SU-DHL-6 (cell line): ENCODE measurements around the gene RNF38.

Experiments used
- H2AFZ ChIP-seq: fragments of 200-600 bp; sonication (generic); 2 replicates; pipeline ENCODE4 v1.6.1; 2014; ENCODE audit warnings: low read depth, mild to moderate bottlenecking, moderate library complexity, mixed read lengths, antibody characterized with exemption, low read length; ENCODE audit not compliant: severe bottlenecking
- H3F3A ChIP-seq: fragments of 200-600 bp; shearing (Covaris generic); 2 replicates; pipeline ENCODE4 v1.6.0; 2016; ENCODE audit warnings: antibody characterized with exemption, mild to moderate bottlenecking; ENCODE audit not compliant: insufficient read depth
- H3K27ac ChIP-seq: fragments of 200-600 bp; sonication (generic); 2 replicates; pipeline ENCODE4 v1.5.1; 2016; ENCODE audit warnings: low read depth, mild to moderate bottlenecking, low read length, moderate library complexity, mixed read lengths
- H3K27me3 ChIP-seq: fragments of 200-600 bp; sonication (generic), shearing (Covaris generic); 2 replicates; pipeline ENCODE4 v1.6.0; 2014; ENCODE audit warnings: mild to moderate bottlenecking, low read length
- H3K36me3 ChIP-seq: fragments of 200-600 bp; sonication (generic); 2 replicates; pipeline ENCODE4 v1.6.1; 2014; ENCODE audit warnings: mild to moderate bottlenecking, low read length, mixed read lengths
- H3K4me2 ChIP-seq: fragments of 300-600, 200-600 bp; shearing (Covaris generic), sonication (generic); 2 replicates; pipeline ENCODE4 v1.6.0; 2014; ENCODE audit warnings: low read length, low read depth, mild to moderate bottlenecking; ENCODE audit not compliant: poor library complexity, severe bottlenecking
- H3K4me3 ChIP-seq: fragments of 200-600 bp; sonication (generic); 2 replicates; pipeline ENCODE4 v1.5.1; 2014; ENCODE audit warnings: antibody characterized with exemption, low read length, mild to moderate bottlenecking, mixed read lengths; ENCODE audit not compliant: insufficient read depth, poor library complexity, severe bottlenecking
- H3K79me2 ChIP-seq: fragments of 200-600 bp; sonication (generic); 2 replicates; pipeline ENCODE4 v1.6.1; 2014; ENCODE audit warnings: mild to moderate bottlenecking, low read length, moderate library complexity; ENCODE audit not compliant: insufficient read depth
- H3K9ac ChIP-seq: fragments of 200-600 bp; sonication (generic); 2 replicates; pipeline ENCODE4 v1.7.0; 2014; ENCODE audit warnings: mild to moderate bottlenecking, low read length
- H3K9me2 ChIP-seq: fragments of 200-600 bp; sonication (generic); replicated peaks from 2 replicates; pipeline ENCODE4 v1.6.1; 2014; ENCODE audit warnings: low read length; ENCODE audit not compliant: insufficient read depth
- H3K9me3 ChIP-seq: fragments of 200-600 bp; sonication (generic); 2 replicates; pipeline ENCODE4 v1.6.1; 2014; ENCODE audit warnings: low read length, mixed read lengths; ENCODE audit not compliant: insufficient read depth
- H4K20me1 ChIP-seq: fragments of 200-600 bp; sonication (generic); 2 replicates; pipeline ENCODE4 v1.6.1; 2014; ENCODE audit warnings: low read depth, mild to moderate bottlenecking, antibody characterized with exemption, low read length, moderate library complexity, mixed read lengths
- CTCF ChIP-seq: fragments of 200-600 bp; sonication (generic); IDR thresholded peaks from one replicate; pipeline ENCODE4 v1.5.1; 2017; ENCODE audit warnings: antibody characterized with exemption, mild to moderate bottlenecking, low read length, moderate library complexity; ENCODE audit not compliant: insufficient read depth, poor library complexity, severe bottlenecking
- EZH2phosphoT487 ChIP-seq: fragments of 200-600 bp; sonication (generic), shearing (Covaris generic); conservative IDR thresholded peaks from 2 replicates; pipeline ENCODE4 v1.6.1; 2018; ENCODE audit warnings: mild to moderate bottlenecking, antibody characterized with exemption, low read length, moderate library complexity, mixed read lengths

Gene RNF38

GRCh38 chr9:36363448-36363847, 36.6 kb downstream of the RNF38 start:
- no peaks in the 10 kb centered on the region for H3K9me3 ChIP-seq
- H3F3A ChIP-seq, result no peaks in the 10 kb centered on the region
- H3K79me2 ChIP-seq, result peaks cover 5% of the 10 kb centered on the region; the same call in 1 of the 2 replicates
- H3K9me2 ChIP-seq, result no peaks in the 10 kb centered on the region
- H3K27me3 ChIP-seq, result no peaks in the 10 kb centered on the region
- no peak overlapping the region for H3K4me3 ChIP-seq
- H3K36me3 ChIP-seq, result peaks cover 35% of the 10 kb centered on the region
- TF ChIP-seq EZH2phosphoT487 (no peak), CTCF (no peak)
- H4K20me1 ChIP-seq, result no peaks in the 10 kb centered on the region; the same call in 1 of the 2 replicates
- H3K4me2 ChIP-seq, result no peak overlapping the region
- no peak overlapping the region for H3K27ac ChIP-seq
- H3K9ac ChIP-seq, result no peak overlapping the region
- H2AFZ ChIP-seq, result no peak overlapping the region

GRCh38 chr9:36358486-36358885, 41.6 kb downstream of the RNF38 start:
- TF ChIP-seq CTCF (no peak), EZH2phosphoT487 (no peak)
- H3K4me3 ChIP-seq, result no peak overlapping the region
- no peak overlapping the region for H2AFZ ChIP-seq
- no peaks in the 10 kb centered on the region for H3K9me2 ChIP-seq
- H3K9ac ChIP-seq, result no peak overlapping the region
- peaks cover 5% of the 10 kb centered on the region; the same call in 1 of the 2 replicates for H3K79me2 ChIP-seq
- H3K27ac ChIP-seq, result no peak overlapping the region
- H3K36me3 ChIP-seq, result peaks cover 28% of the 10 kb centered on the region
- H3K4me2 ChIP-seq, result no peak overlapping the region
- no peaks in the 10 kb centered on the region for H3K27me3 ChIP-seq
- H3K9me3 ChIP-seq, result no peaks in the 10 kb centered on the region
- H4K20me1 ChIP-seq, result no peaks in the 10 kb centered on the region; the same call in 1 of the 2 replicates
- no peaks in the 10 kb centered on the region for H3F3A ChIP-seq

- TF ChIP-seq CTCF (no peak), EZH2phosphoT487 (no peak)
- H3K4me2 ChIP-seq, result no peak overlapping the region
- no peaks in the 10 kb centered on the region for H3K9me2 ChIP-seq
- no peaks in the 10 kb centered on the region for H3F3A ChIP-seq
- no peak overlapping the region for H2AFZ ChIP-seq
- no peak overlapping the region for H3K27ac ChIP-seq
- peaks cover 36% of the 10 kb centered on the region for H3K36me3 ChIP-seq
- H3K79me2 ChIP-seq, result peaks cover 5% of the 10 kb centered on the region; the same call in 1 of the 2 replicates
- H3K4me3 ChIP-seq, result no peak overlapping the region
- H3K27me3 ChIP-seq, result no peaks in the 10 kb centered on the region
- no peaks in the 10 kb centered on the region; the same call in 1 of the 2 replicates for H4K20me1 ChIP-seq
- no peak overlapping the region for H3K9ac ChIP-seq
- H3K9me3 ChIP-seq, result no peaks in the 10 kb centered on the region
Observed at GRCh38 chr9:36357639-36358038, 42.4 kb downstream of the RNF38 start.
